Amniotic stem cell (primary cell): ENCODE measurements around the gene SORT1.
"Not testable (repeated sequence)": the region's sequence is repeated elsewhere in the genome, so short reads cannot be mapped to it uniquely, and the experiment has no call there.

Experiments
- DNase-seq: peaks from one replicate; lab custom pipeline; 2025; lab: John Stamatoyannopoulos, UW

The SORT1 gene

GRCh38 chr1:109379907-109380306 is 17.8 kb downstream of the SORT1 start:
- no peak for DNase-seq

DNA sequence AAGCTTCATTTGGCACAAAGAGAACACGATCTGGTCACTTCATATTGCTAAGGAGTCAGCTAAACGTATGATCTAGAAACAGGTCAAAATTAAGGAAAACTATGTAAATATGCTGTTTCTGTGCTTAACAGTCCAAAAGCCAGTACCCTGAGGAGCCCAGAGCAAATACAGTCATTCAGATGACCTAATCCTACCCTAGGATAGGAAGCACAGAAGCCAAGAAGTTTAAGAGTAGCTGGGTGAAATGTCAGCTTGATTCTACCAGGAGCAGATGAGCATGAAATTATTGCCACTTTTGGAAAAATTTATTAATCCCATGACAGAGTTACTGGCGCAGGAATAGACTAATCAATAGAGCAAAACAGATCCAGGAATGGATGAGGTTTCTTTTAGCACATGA is 18.3 kb downstream of the SORT1 start:
- no peak for DNase-seq

- DNase-seq = no peak
These were observed 20.0 kb downstream of the SORT1 start for GRCh38 chr1:109377698-109378097.

DNA sequence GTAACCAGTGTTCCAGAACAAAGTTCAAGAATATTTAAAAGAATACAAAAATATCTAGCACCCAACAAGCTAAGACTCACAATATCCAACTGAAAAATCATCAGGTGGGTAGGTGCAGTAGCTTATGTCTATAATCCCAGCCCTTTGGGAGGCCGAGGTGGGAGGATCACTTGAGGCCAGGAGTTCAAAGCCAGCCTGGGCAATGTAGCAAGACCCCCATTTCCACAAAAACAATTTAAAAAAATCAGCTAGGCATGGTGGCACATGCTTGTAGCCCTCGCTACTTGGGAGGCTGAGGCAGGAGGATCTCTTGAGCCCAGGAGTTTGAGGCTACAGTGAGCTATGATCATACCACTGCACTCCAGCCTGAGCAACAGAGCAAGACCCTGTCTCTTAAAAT is 24.0 kb downstream of the SORT1 start:
- DNase-seq = not testable (repeated sequence)

GRCh38 chr1:109373126-109373525 is 24.6 kb downstream of the SORT1 start:
- DNase-seq = no peak

DNA sequence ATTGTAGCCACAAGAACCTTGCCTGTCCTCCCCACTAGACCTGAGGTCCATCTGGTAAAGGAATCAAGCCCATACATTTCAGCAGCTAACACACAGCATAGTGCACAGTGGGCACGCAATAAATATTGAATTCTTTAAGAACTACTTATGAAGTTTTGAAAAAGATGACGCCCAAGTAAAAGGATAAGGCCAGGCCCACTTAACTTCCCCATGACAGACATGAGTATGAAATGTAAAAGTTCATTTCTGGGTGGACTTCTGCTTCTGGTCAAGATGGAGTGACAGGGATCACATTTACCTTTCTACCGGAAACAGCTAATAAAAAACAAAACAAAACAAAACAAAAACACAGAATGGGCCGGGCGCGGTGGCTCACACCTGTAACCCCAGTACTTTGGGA is 25.4 kb downstream of the SORT1 start:
- no peak for DNase-seq

DNA sequence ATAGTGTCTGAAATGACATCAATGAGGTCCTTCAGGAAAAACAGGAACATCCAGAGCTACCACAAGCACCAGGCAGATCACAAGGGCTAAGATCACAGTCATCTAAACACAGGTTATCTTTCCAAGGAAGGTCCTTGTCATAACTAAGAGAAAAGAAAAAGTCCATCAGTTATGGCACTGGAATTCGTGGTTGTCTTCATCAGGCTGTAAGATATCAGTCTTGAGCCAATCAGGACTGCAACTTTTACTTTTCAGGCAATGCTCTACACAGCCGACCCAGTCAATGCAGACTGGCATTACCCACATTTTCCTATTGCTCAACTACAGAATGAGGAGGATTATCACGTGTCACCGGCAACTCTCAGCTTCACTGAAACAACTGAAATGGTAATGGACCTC is 26.4 kb downstream of the SORT1 start:
- no peak for DNase-seq

- peak; percentile 64 for DNase-seq
These were observed 26.9 kb downstream of the SORT1 start for GRCh38 chr1:109370712-109371340.

DNA sequence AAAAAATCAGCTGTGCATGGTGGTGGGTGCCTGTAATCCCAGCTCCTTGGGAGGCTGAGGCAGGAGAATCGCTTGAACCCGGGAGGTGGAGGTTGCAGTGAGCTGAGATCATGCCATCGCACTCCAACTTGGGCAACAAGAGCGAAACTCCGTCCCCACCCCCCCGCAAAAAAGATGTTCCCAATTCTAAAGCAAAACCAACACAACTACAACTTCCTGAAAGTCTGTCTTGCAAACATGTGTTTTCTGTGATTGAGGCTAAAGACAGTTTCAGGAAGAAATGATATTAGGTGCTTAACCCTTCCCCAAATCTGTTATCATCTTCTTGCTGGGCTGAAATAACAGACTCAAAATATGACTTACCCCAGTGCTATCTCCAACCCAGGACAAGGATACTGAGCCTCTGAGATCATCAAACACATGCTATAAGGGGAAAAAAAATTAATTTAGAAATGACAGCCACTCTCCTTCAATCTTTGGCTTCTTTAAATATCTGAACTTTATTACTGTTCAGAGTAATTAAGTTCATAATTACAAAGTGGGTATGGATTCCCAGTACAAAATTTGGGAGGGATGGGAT is 28.5 kb downstream of the SORT1 start:
- no peak for DNase-seq

DNA sequence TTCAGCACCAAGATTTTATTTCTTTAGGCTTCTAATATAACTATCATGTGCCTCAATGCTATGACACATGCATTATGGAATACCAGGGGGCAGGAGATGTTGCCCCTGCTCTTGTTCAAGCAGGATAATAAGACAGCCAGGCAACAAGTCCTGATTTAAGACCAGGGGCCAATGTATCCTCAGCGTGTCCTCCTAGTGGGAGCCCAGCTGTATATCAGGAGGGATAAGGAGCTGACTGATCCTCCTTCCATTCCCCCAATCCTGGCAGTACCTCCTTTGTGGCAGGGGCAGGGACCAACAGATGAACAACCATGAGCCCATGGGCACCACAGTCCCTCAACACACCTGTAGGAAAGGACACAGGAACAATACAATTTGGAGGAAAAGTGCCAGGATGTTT is 29.3 kb downstream of the SORT1 start:
- no peak for DNase-seq

- no peak for DNase-seq
These were observed 30.1 kb downstream of the SORT1 start for GRCh38 chr1:109367626-109368025.

DNA sequence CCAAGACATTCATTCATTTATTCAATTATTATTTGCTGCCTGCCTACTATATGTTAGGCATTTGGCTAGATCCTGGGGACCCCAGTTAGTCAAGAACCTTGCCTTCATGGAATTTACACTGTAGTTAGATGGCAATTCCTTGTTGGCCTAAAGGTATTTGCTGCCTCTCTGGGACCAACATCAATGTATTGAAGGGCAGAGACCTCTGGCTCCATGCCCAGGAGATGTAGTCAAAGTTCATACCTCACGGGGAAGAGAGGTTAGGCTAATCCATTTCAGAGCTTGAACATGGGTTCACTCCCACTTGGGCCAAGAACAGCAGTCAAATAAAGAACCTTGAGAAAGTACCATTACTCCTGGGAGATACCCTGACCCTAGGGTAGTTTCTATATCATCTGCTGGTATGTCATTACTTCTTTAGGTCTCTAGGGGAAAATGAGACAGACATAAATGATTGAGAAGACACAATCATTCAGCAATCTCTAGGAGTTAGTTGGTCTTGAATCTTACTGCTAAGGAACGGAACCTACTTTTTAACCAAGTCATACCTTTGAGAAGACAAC is 32.0 kb downstream of the SORT1 start:
- no peak for DNase-seq

- no peak for DNase-seq
These were observed 36.1 kb downstream of the SORT1 start for GRCh38 chr1:109361649-109362048.

GRCh38 chr1:109361069-109361468 is 36.6 kb downstream of the SORT1 start:
- no peak for DNase-seq

DNA sequence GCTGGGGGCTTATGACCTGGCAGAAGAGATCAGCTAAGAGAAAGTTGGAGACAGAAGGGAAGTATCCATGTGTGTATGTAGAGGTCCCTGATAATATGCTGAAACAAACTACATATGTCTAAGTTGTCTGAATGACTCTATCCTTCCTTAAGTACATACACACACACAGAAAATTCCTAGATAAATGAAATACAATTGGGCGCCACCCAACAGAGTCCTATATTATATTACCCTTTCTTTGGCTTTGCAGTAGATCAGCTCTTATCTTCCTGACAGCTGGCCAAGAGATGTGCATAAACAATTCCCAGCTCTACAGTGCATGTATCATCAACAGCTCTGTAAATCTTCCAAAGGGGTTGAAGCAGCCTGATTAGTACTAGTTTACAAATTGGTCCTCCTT is 40.1 kb downstream of the SORT1 start:
- DNase-seq = no peak

DNA sequence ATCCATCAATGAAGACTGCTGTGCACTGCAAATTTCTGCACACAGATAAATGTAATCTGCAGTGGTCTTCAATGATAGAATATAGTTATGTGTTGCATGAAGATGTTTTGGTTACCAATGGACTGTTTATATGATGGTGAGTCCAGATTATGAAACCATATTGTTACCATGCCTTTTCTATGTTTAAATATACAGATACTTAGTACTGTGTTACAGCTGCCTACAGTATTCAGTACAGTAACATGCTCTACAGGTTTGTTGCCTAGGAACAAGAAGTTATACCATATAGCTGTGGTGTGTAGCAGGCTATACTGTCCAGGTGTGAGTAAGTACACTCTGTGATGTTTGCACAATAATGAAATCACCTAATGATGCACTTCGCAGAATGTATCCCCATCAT is 40.8 kb downstream of the SORT1 start:
- no peak for DNase-seq

GRCh38 chr1:109356505-109356904 is 41.2 kb downstream of the SORT1 start:
- DNase-seq = no peak

GRCh38 chr1:109354929-109355328 is 42.8 kb downstream of the SORT1 start:
- no peak for DNase-seq

DNA sequence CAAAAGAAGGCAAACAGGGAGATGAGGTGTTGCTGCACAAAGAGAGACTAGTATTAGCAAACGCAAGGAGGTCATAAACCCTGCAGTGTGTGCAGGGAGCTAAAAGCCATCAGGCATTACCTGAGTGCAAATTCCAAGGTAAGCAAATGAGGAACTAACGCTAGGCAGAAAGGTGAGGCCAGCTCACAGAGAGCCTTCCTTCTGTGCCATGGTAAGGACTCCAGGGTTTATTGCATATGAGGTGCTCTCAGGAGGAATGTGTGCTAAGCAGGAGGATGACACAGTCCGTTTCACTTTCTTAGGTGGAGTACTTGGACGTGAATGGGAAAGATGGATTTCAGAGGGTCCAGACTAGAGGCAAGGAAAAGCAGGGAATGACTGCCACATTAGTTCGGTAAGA is 46.3 kb downstream of the SORT1 start:
- DNase-seq = no peak

DNA sequence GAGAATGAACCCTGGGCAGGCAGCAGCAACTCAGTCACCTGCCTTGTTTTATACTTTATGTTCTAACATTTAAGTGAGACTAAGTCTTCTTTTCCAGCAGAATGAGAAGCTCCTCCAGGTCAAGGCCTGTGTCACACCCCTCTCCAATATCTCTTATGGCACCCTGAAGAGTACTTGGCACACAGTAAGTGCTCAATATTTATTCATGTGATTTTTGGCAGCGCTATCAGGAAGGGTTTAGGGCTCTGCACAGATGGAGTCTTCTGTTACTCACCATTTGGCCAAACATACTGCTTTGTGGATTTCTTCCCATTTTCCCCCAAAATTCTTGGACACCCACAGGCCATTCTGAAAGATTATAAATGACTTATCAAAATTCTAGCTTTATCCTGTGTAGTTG is 47.1 kb downstream of the SORT1 start:
- DNase-seq = no peak

- DNase-seq = no peak
These were observed 47.5 kb downstream of the SORT1 start for GRCh38 chr1:109350182-109350581.

GRCh38 chr1:109347511-109347910 is 50.2 kb downstream of the SORT1 start:
- DNase-seq = no peak

DNA sequence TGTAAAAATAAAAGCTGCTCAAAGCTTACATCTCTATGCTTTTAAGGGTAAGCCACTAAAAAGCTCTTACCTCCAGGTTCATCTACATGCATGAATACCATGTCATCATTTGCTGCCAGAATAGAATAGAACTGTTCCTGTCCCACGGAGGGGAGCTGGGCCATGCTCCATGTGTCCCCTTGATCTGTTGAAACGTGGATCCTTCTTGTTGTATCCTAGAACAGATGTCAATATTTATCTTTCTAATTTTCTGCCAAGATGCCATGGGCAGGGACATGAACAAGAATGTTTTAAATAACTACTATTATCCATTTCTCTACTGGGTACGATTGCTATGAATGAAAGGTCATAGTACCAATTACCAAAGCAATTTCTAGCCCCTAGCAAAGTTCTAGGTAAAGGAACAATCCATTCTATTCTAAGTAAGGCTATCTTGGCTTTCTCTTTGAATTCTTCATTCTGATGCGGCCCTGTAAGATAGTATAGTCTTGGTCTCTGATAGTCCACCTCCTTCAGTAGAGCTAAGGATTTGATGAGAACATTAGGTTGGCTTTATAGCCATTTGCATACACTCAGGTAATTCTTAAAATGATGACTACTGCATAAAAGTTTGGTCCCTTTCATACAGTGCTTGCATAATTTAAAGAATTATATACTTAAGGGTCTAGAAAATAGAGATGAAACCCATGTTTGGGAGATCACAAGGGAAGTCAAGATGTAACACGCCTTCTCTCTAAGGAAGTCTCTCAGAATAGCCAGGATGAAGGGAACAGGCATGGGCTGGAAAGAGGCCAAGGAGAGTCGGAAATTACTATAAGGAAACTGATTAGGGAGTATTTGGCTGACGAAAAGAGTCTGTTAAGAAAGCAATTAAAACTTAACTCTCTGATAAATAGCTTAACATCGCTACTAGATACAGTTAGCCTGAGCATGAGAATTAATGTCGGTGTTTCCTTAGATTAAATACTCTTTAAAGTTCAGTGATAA is 55.5 kb downstream of the SORT1 start:
- DNase-seq = no peak
